22Rv1 (cell line): ENCODE measurements around the gene ZNF341.
A peak's percentile ranks its signal among the peaks of the same experiment; 100 is the strongest.
"Not testable (repeated sequence)": the region's sequence is repeated elsewhere in the genome, so short reads cannot be mapped to it uniquely, and the experiment has no call there.

Experiments
- H3K27ac ChIP-seq: fragments of 450-650 bp; 2 replicates; pipeline ENCODE4 v1.5.1; 2017
- CTCF ChIP-seq: fragments of 450-650 bp; IDR thresholded peaks from 2 replicates; pipeline ENCODE4 v1.5.1; 2017; ENCODE audit warnings: mild to moderate bottlenecking
- ZFX ChIP-seq: fragments of 450-650 bp; IDR thresholded peaks from 2 replicates; pipeline ENCODE4 v1.6.1; 2017; ENCODE audit warnings: antibody characterized with exemption, borderline replicate concordance

Gene ZNF341

GRCh38 chr20:33789858-33790182 lies 58.0 kb downstream of the ZNF341 start:
- no peak overlapping the region for H3K27ac ChIP-seq

GRCh38 chr20:33790566-33790965 lies 58.8 kb downstream of the ZNF341 start:
- no peak for TF ChIP-seq CTCF
- no peak for TF ChIP-seq ZFX
- no peak overlapping the region for H3K27ac ChIP-seq

More at GRCh38 chr20:33789858-33790182, 58.0 kb downstream of the ZNF341 start:
- no peak for TF ChIP-seq CTCF
- no peak for TF ChIP-seq ZFX

- H3K27ac ChIP-seq: no peak overlapping the region
- TF ChIP-seq CTCF (no peak), ZFX (no peak)
Measured at GRCh38 chr20:33791021-33791420, 59.2 kb downstream of the ZNF341 start.

GRCh38 chr20:33791540-33791939 lies 59.7 kb downstream of the ZNF341 start:
- TF ChIP-seq CTCF: no peak
- TF ChIP-seq ZFX: no peak
- no peak overlapping the region for H3K27ac ChIP-seq

GRCh38 chr20:33791959-33792597 lies 60.3 kb downstream of the ZNF341 start:
- no peak overlapping the region for H3K27ac ChIP-seq
- no peak for TF ChIP-seq ZFX
- TF ChIP-seq CTCF: peak; percentile 82

- H3K27ac ChIP-seq: not testable (repeated sequence)
Measured at GRCh38 chr20:33792598-33792989, 60.8 kb downstream of the ZNF341 start.

GRCh38 chr20:33793011-33793931 lies 61.5 kb downstream of the ZNF341 start:
- no peak overlapping the region for H3K27ac ChIP-seq
- no peak for TF ChIP-seq CTCF
- no peak for TF ChIP-seq ZFX
